A673 (cell line): ENCODE data around the gene TTLL8.

Experiments
- CTCF ChIP-seq: fragments of 300-800, 200-600 bp; sonication (generic); conservative IDR thresholded peaks from 2 replicates; pipeline ENCODE4 v1.5.1; 2017; ENCODE audit warnings: low read depth, mild to moderate bottlenecking, antibody characterized with exemption, low read length, moderate library complexity, mixed read lengths
- EZH2 ChIP-seq: fragments of 200-600 bp; sonication (generic); IDR thresholded peaks from 2 replicates; pipeline ENCODE4 v1.6.1; 2017; ENCODE audit warnings: borderline replicate concordance, low read depth, mild to moderate bottlenecking, mixed read lengths, antibody characterized with exemption, low read length; ENCODE audit not compliant: poor library complexity, severe bottlenecking

- TF ChIP-seq CTCF (no peak), EZH2 (no peak)
These were observed 21.9 kb downstream of the TTLL8 start for GRCh38 chr22:50035976-50036724.
